ENCODE results near the gene CPM.
"Not testable (repeated sequence)": the region's sequence is repeated elsewhere in the genome, so short reads cannot be mapped to it uniquely, and the experiment has no call there.

Gene CPM

DNA sequence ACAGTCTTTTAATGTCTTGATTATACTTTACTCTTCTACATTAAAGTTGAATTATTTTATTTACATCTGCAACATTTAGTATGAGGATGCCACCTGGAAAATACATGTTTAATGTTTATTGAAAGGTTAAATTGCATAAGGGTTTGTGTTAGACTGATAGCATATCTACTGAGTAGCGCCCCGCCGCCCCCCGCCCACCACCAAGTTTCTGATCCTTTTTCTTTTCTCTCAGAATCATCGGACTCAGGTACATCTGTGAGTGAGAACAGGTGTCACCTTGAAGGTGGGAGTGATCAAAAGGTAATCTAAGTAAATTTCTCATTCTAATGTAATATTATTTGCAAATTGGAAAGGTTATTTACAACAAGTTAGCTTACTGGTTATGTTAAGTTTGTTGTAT, 108.8 kb downstream of the CPM start:
- Histone ChIP-seq H3K27ac (no peak overlapping the region), H3K4me3 (no peak overlapping the region)
- no peak for DNase-seq (ENCODE audit: low spot score)
- TF ChIP-seq, protein P1, sequence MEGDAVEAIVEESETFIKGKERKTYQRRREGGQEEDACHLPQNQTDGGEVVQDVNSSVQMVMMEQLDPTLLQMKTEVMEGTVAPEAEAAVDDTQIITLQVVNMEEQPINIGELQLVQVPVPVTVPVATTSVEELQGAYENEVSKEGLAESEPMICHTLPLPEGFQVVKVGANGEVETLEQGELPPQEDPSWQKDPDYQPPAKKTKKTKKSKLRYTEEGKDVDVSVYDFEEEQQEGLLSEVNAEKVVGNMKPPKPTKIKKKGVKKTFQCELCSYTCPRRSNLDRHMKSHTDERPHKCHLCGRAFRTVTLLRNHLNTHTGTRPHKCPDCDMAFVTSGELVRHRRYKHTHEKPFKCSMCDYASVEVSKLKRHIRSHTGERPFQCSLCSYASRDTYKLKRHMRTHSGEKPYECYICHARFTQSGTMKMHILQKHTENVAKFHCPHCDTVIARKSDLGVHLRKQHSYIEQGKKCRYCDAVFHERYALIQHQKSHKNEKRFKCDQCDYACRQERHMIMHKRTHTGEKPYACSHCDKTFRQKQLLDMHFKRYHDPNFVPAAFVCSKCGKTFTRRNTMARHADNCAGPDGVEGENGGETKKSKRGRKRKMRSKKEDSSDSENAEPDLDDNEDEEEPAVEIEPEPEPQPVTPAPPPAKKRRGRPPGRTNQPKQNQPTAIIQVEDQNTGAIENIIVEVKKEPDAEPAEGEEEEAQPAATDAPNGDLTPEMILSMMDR (IDR thresholded peaks at IDR 0.05): no peak

DNA sequence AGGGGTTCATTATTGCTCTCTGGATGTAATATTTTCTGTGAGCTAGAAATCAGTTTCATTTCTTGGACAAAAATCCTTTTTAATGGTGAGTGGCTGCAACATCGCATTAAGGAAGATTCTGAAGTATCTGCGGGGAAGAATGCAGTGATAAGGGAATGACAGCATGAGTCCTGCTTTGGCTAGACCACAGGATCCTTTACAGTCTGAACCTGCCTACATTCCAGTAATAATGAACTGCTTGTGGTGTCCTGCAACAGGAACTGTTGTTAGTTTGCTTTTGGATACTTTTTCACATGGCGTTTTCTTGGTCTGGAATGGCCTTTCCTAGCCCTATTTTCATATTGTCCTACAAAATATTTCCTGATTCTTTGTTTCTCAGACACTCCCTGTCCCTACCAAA, 109.3 kb downstream of the CPM start:
- TF ChIP-seq, protein P1 (IDR thresholded peaks at IDR 0.05): no peak
- DNase-seq (ENCODE audit: low spot score): no peak

DNA sequence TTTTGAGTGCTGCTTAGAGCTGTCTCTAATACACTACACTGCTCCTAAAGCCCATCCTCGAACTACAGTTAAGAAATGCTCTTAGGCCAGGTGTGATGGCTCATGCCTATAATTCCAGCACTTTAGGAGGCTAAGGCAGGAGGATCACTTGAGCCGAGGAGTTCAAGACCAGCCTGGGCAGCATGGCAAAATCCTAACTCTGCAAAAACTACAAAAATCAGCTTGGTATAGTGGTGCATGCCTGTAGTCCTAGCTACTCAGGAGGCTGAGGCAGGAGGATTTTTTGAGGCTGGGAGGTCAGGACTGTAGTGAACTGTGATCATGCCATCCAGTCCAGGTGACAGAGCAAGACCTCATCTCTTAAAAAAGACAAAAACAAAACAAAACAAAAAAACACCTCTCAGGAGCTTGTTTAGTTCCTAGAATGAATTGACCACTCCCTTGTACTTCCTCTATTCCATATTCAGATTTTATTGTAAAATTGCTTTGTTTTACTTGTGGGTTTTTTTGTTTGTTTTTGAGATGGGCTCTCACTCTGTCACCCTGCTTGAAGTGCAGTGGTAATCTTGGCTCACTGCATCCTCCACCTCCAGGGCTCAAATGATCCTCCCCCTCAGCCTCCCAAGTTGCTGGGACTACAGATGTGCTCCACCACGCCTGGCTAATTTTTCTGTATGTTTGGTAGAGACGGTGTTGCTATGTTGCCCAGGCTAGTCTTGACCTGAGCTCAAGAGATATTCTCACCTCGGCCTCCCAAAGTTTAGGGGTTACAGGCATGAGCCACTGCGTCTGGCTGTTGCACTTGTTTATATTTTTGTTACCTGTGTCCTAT, 111.4 kb downstream of the CPM start:
- DNase-seq (ENCODE audit: low spot score): no peak
- H3K4me3 ChIP-seq: no peak overlapping the region
- no peak overlapping the region for H3K27ac ChIP-seq
- TF ChIP-seq, protein P1 (IDR thresholded peaks at IDR 0.05): no peak

More for the DNA sequence above, 109.3 kb downstream of the CPM start:
- Histone ChIP-seq H3K27ac (no peak overlapping the region), H3K4me3 (no peak overlapping the region)

DNA sequence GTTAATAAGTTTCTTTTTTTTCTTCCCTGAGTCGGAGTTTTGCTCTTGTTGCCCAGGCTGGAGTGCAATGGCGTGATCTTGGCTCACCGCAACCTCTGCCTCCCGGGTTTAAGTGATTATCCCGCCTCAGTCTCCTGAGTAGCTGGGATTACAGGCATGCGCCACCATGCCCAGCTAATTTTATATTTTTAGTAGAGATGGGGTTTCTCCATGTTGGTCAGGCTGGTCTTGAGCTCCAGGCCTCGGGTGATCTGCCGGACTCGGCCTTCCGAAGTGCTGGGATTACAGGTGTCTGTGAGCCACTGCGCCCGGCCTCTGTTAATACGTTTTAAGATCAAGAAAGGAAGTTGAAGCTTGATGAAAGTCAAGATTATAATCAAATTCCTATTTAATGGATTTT, 113.5 kb downstream of the CPM start:
- H3K27ac ChIP-seq; H3K4me3 ChIP-seq; DNase-seq (ENCODE audit: low spot score): not testable (repeated sequence)

DNA sequence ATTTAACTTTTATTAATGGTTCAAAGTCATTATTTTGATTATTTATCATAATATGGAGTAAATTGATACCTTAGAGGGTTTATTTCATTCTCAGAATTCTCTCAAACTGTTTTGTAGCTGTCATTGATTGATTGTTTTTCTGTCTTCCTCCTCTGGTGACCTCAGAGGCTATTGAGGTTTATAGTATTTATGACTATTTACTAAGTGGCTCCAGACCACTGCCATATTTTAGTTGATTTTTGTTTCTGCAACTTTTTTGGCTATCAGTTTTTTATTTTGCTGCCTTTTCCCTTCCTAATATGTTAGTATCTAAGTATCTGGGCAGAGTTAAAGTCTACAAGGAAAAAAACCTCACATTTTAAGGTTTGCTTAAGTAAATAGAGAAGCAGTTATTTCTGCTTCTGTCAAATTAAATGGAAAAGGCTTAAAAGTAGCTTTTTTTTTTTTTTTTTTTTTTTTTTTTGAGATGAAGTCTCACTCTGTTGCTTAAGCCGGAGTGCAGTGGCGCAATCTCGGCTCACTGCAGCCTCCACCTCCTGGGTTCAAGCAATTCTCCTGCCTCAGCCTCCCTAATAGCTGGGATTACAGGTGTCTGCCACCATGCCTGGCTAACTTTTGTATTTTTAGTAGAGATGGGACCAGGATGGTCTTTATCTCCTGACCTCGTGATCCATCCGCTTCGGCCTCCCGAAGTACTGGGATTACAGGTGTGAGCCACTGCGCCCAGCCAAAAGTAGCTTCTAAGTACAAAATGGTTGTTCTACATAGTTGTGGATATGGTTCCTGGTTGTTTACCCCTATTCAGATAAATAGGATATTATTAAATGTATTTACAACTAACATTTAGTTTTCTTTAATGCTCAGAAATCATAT, 116.8 kb downstream of the CPM start:
- no peak for DNase-seq (ENCODE audit: low spot score)
- Histone ChIP-seq H3K27ac (no peak overlapping the region), H3K4me3 (no peak overlapping the region)
- TF ChIP-seq, protein P1 (IDR thresholded peaks at IDR 0.05): no peak

DNA sequence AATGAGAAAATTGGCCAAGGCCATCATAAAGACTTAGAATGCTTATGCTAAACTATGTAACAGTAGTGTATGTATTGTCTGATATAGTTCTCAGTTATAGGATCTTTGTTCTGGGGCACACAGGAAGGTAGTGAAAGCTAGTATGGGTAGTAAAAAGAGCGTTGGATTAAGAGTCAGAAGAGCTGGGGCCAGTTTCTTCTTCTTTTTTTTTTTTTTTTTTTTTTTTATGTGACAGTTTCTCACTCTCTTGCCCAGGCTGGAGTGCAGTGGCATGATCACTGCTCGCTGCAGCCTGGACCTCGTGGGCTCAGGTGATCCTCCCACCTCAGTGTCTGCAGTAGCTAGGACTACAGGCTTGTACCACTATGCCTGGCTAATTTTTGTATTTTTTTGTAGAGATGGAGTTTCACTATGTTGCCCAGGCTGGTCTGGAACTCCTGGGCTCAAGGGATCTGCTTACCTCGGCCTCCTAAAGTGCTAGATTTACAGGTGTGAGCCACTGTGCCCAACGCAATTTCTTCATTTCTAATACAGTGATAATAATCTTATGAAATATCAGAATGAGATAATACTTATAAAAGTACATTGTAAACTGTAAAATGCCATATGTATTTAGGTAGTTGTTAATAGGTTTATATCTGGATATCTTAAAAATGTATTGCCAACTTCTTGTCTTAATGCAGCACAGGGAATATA, 117.6 kb downstream of the CPM start:
- Histone ChIP-seq H3K27ac (no peak overlapping the region), H3K4me3 (no peak overlapping the region)
- DNase-seq (ENCODE audit: low spot score): no peak
- TF ChIP-seq, protein P1 (IDR thresholded peaks at IDR 0.05): no peak
